ENCODE measurements around the gene TBPL2. TPM values are rescaled to one million over a fixed set of nuclear protein-coding genes. Genes with fewer than 3 reads are reported as not detected.

Gene TBPL2
- polyA plus RNA-seq, 4 donors: 0.08 to 0.11 TPM; not detected in 2

DNA sequence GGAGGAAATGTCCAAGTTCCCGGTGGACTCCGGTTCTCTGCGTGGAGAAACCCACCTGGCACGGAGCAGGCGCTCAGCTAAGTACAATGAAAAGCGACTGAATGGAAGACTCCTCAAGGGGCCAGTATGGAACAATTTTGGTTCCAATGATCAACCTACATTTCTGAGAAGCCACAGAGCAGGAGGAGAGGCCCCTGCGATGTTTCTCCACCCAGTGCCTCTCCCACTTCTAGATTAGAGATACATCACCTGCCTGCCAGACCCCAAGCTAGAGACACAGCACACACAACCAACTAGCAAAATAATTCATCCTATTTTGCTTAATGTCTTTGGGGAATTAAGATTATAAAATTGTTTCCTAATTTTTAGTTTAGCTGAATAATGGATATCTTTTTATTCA, 67.6 kb downstream of the TBPL2 start:
- no peak for DNase-seq (ENCODE audit: low read depth in 4 of 4, low spot score in 2 of 4)

GRCh38 chr14:55372423-55372822, 68.0 kb downstream of the TBPL2 start:
- DNase-seq (ENCODE audit: low read depth in 4 of 4, low spot score in 2 of 4): no peak

GRCh38 chr14:55370883-55371455, 69.4 kb downstream of the TBPL2 start:
- DNase-seq (ENCODE audit: low read depth in 4 of 4, low spot score in 2 of 4): no peak

DNA sequence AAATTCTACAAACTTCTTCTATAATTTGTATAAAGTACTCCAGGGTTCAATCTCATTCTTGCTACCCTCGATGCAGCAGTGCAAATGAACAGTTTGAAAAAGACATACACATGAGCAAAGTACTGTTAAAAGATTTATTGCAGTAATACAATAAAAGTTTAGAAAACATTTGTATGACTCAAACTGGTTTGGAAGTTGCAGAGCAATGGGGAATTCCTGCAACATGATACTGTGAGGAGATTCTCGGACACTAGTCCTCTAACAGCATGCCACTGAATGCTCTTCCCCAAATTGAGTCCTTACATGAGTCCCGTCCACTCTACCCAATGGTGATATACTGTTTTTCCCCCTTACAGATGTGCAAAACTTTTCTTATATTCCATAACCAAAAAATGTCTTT, 74.1 kb downstream of the TBPL2 start:
- no peak for DNase-seq (ENCODE audit: low read depth in 4 of 4, low spot score in 2 of 4)

Other genes with a start within 250 kb of the TBPL2 start
- 10 to 100 TPM; 26.9 to 32.7 (median 29.6) TPM for gene DLGAP5, start 249.0 kb downstream of the TBPL2 start, polyA plus RNA-seq (ENCODE audit: insufficient read length in 4 of 4)
- gene FBXO34, start 169.2 kb downstream of the TBPL2 start, polyA plus RNA-seq (ENCODE audit: insufficient read length in 4 of 4): 10 to 100 TPM; 33.6 to 42.3 (median 34.8) TPM
- gene ATG14, start 28.8 kb downstream of the TBPL2 start, polyA plus RNA-seq (ENCODE audit: insufficient read length in 4 of 4): 10 to 100 TPM; 17.9 to 24.8 (median 20.5) TPM
- 100 to 1,000 TPM; 176 to 234 (median 206) TPM for gene KTN1, start 139.6 kb upstream of the TBPL2 start, polyA plus RNA-seq (ENCODE audit: insufficient read length in 4 of 4)